Umbilical cord (tissue), 2 donors: ENCODE measurements around the gene ISG15. TPM values are rescaled to one million over a fixed set of nuclear protein-coding genes. Genes with fewer than 3 reads are reported as not detected.
A peak's percentile ranks its signal among the peaks of the same experiment; 100 is the strongest.

Experiments
- DNase-seq: peaks from one replicate; pipeline ENCODE4 v3.0.0-alpha.2; 2015; ENCODE audit warnings: low spot score
- total RNA-seq: library from RNA; depleted of rRNA; stranded (reverse); fragments of >200 nt; gene quantifications from one replicate; pipeline ENCODE4 v1.2.3, GENCODE V29; 2014; ENCODE audit warnings: low replicate concordance; ENCODE audit not compliant: insufficient read depth

Gene ISG15
- total RNA-seq, 1 donor from 2014 or later = 54.9 TPM

DNA sequence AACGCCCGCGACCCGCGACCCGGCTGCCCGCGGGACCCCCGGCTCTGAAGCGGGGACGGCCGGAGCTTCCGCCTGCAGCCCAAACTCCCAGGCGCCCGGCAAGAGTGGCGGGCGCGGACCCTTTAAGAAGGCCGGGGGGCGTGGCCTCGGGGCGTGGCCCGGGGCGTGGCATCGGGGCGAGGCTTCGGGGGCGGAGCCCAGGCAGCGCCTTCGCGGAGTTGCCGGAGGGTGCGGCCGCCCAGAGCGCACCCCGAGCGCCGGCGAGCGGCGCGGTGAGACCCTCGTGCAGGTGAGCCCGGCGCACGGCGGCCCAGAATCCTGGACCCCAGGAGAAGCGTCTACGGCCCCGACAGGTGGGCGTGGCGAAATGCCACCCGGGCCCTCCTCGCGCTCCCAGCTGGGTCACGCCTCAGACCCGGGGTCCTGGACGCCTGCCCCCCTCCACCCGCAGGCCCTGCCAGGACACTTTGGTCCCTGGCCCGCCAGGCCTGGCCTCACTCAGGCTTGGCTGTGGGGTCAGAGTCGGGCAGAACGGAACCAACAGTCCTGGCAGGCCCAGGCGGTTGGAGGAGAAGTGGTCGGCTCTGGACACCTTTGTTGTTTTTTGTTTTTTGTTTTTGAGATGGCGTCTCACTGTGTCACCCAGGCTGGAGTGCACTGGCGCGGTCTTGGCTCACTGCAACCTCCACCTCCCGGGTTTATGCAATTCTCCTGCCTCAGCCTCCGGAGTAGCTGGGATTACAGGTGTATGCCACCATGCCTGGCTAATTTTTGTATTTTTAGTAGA, 46.4 kb downstream of the ISG15 start:
- peak; percentile 61 for DNase-seq

GRCh38 chr1:1060281-1061000, 47.1 kb downstream of the ISG15 start:
- DNase-seq = no peak

DNA sequence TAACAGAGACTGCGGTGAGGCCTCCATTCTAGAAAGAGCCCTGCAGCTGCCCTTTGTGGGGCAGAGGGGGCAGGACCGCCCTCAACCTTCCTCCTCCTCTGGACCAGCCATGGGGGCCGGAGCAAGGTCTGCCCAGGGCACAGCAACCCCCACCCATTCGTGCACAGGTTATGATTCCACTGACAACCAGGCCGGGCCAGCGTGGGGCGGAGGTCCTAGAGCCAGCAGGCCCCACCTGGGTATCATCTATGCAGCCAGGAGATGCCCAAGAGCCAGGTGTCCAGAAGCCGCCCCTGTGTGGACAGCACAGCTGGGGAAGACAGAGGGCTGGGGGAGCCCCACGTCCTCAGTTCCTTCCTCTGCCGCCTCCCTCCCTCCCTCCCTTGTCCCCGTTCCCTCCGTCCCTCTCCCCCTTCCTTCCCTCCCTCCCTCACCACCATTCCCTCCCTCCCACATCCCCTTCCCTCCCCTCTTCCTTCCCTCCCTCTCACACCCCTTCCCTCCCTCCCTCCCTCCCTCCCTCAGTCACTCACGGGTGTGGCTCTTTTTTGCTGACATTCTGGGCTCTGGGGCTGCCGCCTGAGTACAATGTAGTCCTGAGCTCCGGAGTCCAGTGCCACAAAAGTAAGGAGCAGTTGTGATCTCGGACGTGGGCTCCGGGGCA, 48.5 kb downstream of the ISG15 start:
- DNase-seq = no peak

GRCh38 chr1:1062348-1063163, 49.3 kb downstream of the ISG15 start:
- no peak for DNase-seq

DNA sequence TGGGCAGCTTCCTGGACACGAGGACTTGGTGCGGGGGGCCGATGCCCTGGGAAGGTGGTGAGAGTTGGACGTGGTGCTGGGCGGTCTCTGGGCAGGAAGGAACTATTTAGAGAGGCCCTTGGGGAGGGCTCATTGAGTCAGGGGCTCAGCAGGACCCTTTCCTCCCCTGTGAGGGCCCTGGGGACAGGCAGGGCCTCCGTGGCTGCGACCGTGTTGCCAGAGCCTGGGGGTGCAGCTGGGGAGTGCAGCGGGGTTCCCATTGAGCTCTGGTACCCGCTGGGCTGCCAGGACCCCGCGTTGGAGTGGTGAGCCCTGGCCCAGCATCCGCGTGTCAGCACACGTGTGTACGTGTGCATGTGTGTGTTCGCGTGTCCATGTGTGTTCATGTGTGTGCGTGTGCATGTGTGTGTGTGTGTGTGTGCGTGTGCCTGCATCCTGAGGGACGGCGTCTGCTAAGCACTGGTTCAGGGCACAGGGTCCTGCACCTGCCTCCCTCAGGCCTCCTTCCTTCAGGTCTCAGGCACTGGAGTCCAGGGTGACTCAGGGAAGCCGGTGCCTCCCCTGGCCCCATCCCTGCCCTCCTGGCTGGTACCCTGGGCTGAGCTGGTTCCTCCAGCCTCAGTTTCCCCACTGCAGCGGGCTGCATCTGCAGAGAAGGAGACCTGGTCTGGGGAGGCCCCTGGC, 50.1 kb downstream of the ISG15 start:
- DNase-seq = no peak

Other genes starting within 250 kb of the ISG15 start
- 11.1 TPM for gene SAMD11, start 89.6 kb upstream of the ISG15 start, total RNA-seq
- gene NOC2L, start 54.2 kb upstream of the ISG15 start, total RNA-seq = 26.2 TPM
- 3.4 TPM for gene KLHL17, start 52.9 kb upstream of the ISG15 start, total RNA-seq
- gene PLEKHN1, start 47.0 kb upstream of the ISG15 start, total RNA-seq = 1.2 TPM
- gene PERM1, start 31.4 kb upstream of the ISG15 start, total RNA-seq = 0.96 TPM
- 40.2 TPM for gene HES4, start 13.4 kb upstream of the ISG15 start, total RNA-seq
- gene AGRN, start 6.6 kb downstream of the ISG15 start, total RNA-seq = 68.4 TPM
- 1.9 TPM for gene RNF223, start 60.8 kb downstream of the ISG15 start, total RNA-seq
- 7.7 TPM for gene C1orf159, start 102.6 kb downstream of the ISG15 start, total RNA-seq
- gene TTLL10, start 160.4 kb downstream of the ISG15 start, total RNA-seq = not detected
- gene TNFRSF18, start 193.1 kb downstream of the ISG15 start, total RNA-seq = not detected
- not detected for gene TNFRSF4, start 200.7 kb downstream of the ISG15 start, total RNA-seq
- gene SDF4, start 218.5 kb downstream of the ISG15 start, total RNA-seq = 54.2 TPM
- gene B3GALT6, start 218.7 kb downstream of the ISG15 start, total RNA-seq = 15.4 TPM
- gene C1QTNF12, start 233.2 kb downstream of the ISG15 start, total RNA-seq = not detected